Ishikawa (cell line): Measurements from ENCODE around the gene CYP26A1.

Experiments
- CEBPB ChIP-seq: IDR thresholded peaks from 2 replicates; pipeline ENCODE4 v1.6.1; 2012
- CREB1 ChIP-seq: IDR thresholded peaks from 2 replicates; pipeline ENCODE4 v1.6.1; 2012; ENCODE audit warnings: low read depth
- EGR1 ChIP-seq: IDR thresholded peaks from 2 replicates; pipeline ENCODE4 v1.6.1; 2012
- EP300 ChIP-seq: IDR thresholded peaks from 2 replicates; pipeline ENCODE4 v1.6.1; 2012; ENCODE audit warnings: borderline replicate concordance
- FOXM1 ChIP-seq: IDR thresholded peaks from 2 replicates; pipeline ENCODE4 v1.6.1; 2012; ENCODE audit warnings: low read depth, borderline replicate concordance
- MAX ChIP-seq: IDR thresholded peaks from 2 replicates; pipeline ENCODE4 v1.6.1; 2012
- NFIC ChIP-seq: IDR thresholded peaks from 2 replicates; pipeline ENCODE4 v1.6.1; 2012
- RAD21 ChIP-seq: IDR thresholded peaks from 2 replicates; pipeline ENCODE4 v1.6.1; 2012; ENCODE audit warnings: low read depth
- REST ChIP-seq: IDR thresholded peaks from 2 replicates; pipeline ENCODE4 v1.6.1; 2012; ENCODE audit warnings: low read depth, mild to moderate bottlenecking
- TAF1 ChIP-seq: IDR thresholded peaks from 2 replicates; pipeline ENCODE4 v1.6.1; 2012; ENCODE audit warnings: low read depth, mild to moderate bottlenecking
- TCF12 ChIP-seq: IDR thresholded peaks from 2 replicates; pipeline ENCODE4 v1.6.1; 2012; ENCODE audit warnings: low read depth
- TEAD4 ChIP-seq: IDR thresholded peaks from 2 replicates; pipeline ENCODE4 v1.6.1; 2012
- USF1 ChIP-seq: IDR thresholded peaks from 2 replicates; pipeline ENCODE4 v1.6.1; 2012
- YY1 ChIP-seq: IDR thresholded peaks from 2 replicates; pipeline ENCODE4 v1.6.1; 2012; ENCODE audit warnings: low read depth
- ZBTB7A ChIP-seq: IDR thresholded peaks from 2 replicates; pipeline ENCODE4 v1.6.1; 2012; ENCODE audit warnings: low read depth

CYP26A1 gene

GRCh38 chr10:93072225-93072712 lies 1.4 kb upstream of the CYP26A1 start:
- TF ChIP-seq CEBPB (no peak), FOXM1 (no peak), MAX (no peak), RAD21 (no peak; the same call in 1 of the 2 replicates), YY1 (no peak), REST (no peak), ZBTB7A (no peak), CREB1 (no peak), TAF1 (no peak), NFIC (no peak), TCF12 (no peak), TEAD4 (no peak), EGR1 (no peak), EP300 (no peak), USF1 (no peak)

GRCh38 chr10:93072713-93073538 lies 767 bp upstream of the CYP26A1 start:
- TF ChIP-seq TEAD4 (no peak), EGR1 (no peak), TAF1 (no peak), CREB1 (no peak), USF1 (no peak), TCF12 (no peak), EP300 (no peak), NFIC (no peak), MAX (no peak), REST (no peak), ZBTB7A (no peak), YY1 (no peak)

GRCh38 chr10:93074147-93074596 lies 479 bp downstream of the CYP26A1 start:
- no peak for TF ChIP-seq TEAD4
- no peak for TF ChIP-seq FOXM1
- TF ChIP-seq RAD21: peak; percentile 21; the same call in 1 of the 2 replicates

- TF ChIP-seq EP300 (no peak), MAX (no peak), YY1 (no peak), NFIC (no peak), TCF12 (no peak), EGR1 (no peak), CEBPB (no peak), FOXM1 (no peak), REST (no peak), RAD21 (no peak)
Observed at GRCh38 chr10:93074597-93075368, 1.1 kb downstream of the CYP26A1 start.
